Activated naive CD8-positive, alpha-beta T cell treated with anti-CD3 and anti-CD28 coated beads, Interleukin-2, amount 10 ng/mL, durations not matched to agents 7 days and 5 days (primary cell): ENCODE data around the gene HACD2. TPM values are rescaled to one million over a fixed set of nuclear protein-coding genes. Genes with fewer than 3 reads are reported as not detected.

Experiments
- ATAC-seq: fragments of 150-1000 bp; cut with Tn5 transposase; one replicate; pipeline ENCODE4 v1.10.0; 2021; ENCODE audit warnings: low read depth, moderate library complexity
- POLR2A ChIA-PET: fragments of 350-600 bp; sonication (Branson Sonifier 250); formaldehyde crosslinking; loops from one replicate; lab custom pipeline; 2021; ENCODE audit warnings: antibody characterized with exemption; lab: Charles Lee
- DNase-seq: peaks from one replicate; pipeline ENCODE4 v3.0.0; 2021
- H3K27ac Mint-ChIP-seq: one replicate; pipeline ENCODE4 v1.8.0; 2022; ENCODE audit warnings: mild to moderate bottlenecking, mixed read lengths
- H3K27me3 Mint-ChIP-seq: one replicate; pipeline ENCODE4 v1.8.0; 2022; ENCODE audit warnings: mild to moderate bottlenecking, moderate library complexity, mixed read lengths
- H3K36me3 Mint-ChIP-seq: one replicate; pipeline ENCODE4 v1.8.0; 2021; ENCODE audit warnings: mild to moderate bottlenecking, mixed read lengths
- H3K4me1 Mint-ChIP-seq: one replicate; pipeline ENCODE4 v1.8.0; 2021; ENCODE audit warnings: mixed read lengths
- H3K4me3 Mint-ChIP-seq: one replicate; pipeline ENCODE4 v1.8.0; 2022; ENCODE audit warnings: mild to moderate bottlenecking, moderate library complexity, mixed read lengths
- H3K9me3 Mint-ChIP-seq: one replicate; pipeline ENCODE4 v1.8.0; 2021; ENCODE audit warnings: mixed read lengths
- total RNA-seq, 2 experiments: library from RNA; stranded (reverse); gene quantifications; one replicate each; pipeline ENCODE4 v1.2.3, GENCODE V29; 2021

The HACD2 gene
- total RNA-seq, 2 experiments from 2014 or later, result 19.3 to 21.9 TPM

- POLR2A ChIA-PET, result no interaction called here
- Mint-ChIP-seq H3K36me3 (peaks cover 17% of the 10 kb centered on the region), H3K27ac (no peak overlapping the region), H3K9me3 (no peaks in the 10 kb centered on the region), H3K4me1 (peaks cover 8% of the 10 kb centered on the region), H3K4me3 (no peak overlapping the region), H3K27me3 (no peaks in the 10 kb centered on the region)
- no peak for DNase-seq
- no peak for ATAC-seq
These were observed 8.7 kb downstream of the HACD2 start for GRCh38 chr3:123576122-123576521.

- no peak overlapping the region for H3K27ac Mint-ChIP-seq
- POLR2A ChIA-PET, result no interaction called here
- H3K4me3 Mint-ChIP-seq, result no peak overlapping the region
- H3K9me3 Mint-ChIP-seq, result no peaks in the 10 kb centered on the region
- H3K4me1 Mint-ChIP-seq, result peaks cover 6% of the 10 kb centered on the region
- H3K36me3 Mint-ChIP-seq, result peaks cover 13% of the 10 kb centered on the region
- ATAC-seq, result no peak
- H3K27me3 Mint-ChIP-seq, result no peaks in the 10 kb centered on the region
- no peak for DNase-seq
These were observed 12.9 kb downstream of the HACD2 start for GRCh38 chr3:123571973-123572365.

- DNase-seq (no peak), ATAC-seq (no peak)
- Mint-ChIP-seq H3K27me3 (no peaks in the 10 kb centered on the region), H3K9me3 (no peaks in the 10 kb centered on the region), H3K4me1 (peaks cover 3% of the 10 kb centered on the region), H3K27ac (no peak overlapping the region), H3K4me3 (no peak overlapping the region), H3K36me3 (peaks cover 10% of the 10 kb centered on the region)
- POLR2A ChIA-PET, result no interaction called here
These were observed 13.4 kb downstream of the HACD2 start for GRCh38 chr3:123571264-123571972.

GRCh38 chr3:123568875-123569274 is 16.0 kb downstream of the HACD2 start:
- Mint-ChIP-seq H3K9me3 (no peaks in the 10 kb centered on the region), H3K4me1 (no peaks in the 10 kb centered on the region), H3K36me3 (peaks cover 7% of the 10 kb centered on the region), H3K4me3 (no peak overlapping the region), H3K27ac (no peak overlapping the region), H3K27me3 (no peaks in the 10 kb centered on the region)
- DNase-seq (no peak), ATAC-seq (no peak)
- POLR2A ChIA-PET, result interaction anchor here (0.6 kb wide), 1 partner anchor 271 kb away, joined by 3 read pairs; no protein-coding TSS in a partner anchor

GRCh38 chr3:123568034-123568433 is 16.8 kb downstream of the HACD2 start:
- POLR2A ChIA-PET, result no interaction called here

GRCh38 chr3:123564056-123564455 is 20.8 kb downstream of the HACD2 start:
- Mint-ChIP-seq H3K27me3 (no peaks in the 10 kb centered on the region), H3K36me3 (peaks cover 5% of the 10 kb centered on the region), H3K4me3 (no peak overlapping the region), H3K4me1 (peaks cover 1% of the 10 kb centered on the region), H3K27ac (no peak overlapping the region), H3K9me3 (no peaks in the 10 kb centered on the region)
- no peak for ATAC-seq
- POLR2A ChIA-PET, result no interaction called here
- DNase-seq, result no peak

More at GRCh38 chr3:123568034-123568433, 16.8 kb downstream of the HACD2 start:
- no peaks in the 10 kb centered on the region for H3K9me3 Mint-ChIP-seq
- DNase-seq, result no peak
- H3K4me1 Mint-ChIP-seq, result no peaks in the 10 kb centered on the region
- no peaks in the 10 kb centered on the region for H3K27me3 Mint-ChIP-seq
- peaks cover 7% of the 10 kb centered on the region for H3K36me3 Mint-ChIP-seq
- H3K4me3 Mint-ChIP-seq, result no peak overlapping the region
- ATAC-seq, result no peak
- H3K27ac Mint-ChIP-seq, result no peak overlapping the region

GRCh38 chr3:123562547-123562946 is 22.3 kb downstream of the HACD2 start:
- Mint-ChIP-seq H3K27me3 (no peaks in the 10 kb centered on the region), H3K27ac (no peak overlapping the region), H3K36me3 (no peaks in the 10 kb centered on the region), H3K4me1 (peaks cover 1% of the 10 kb centered on the region), H3K9me3 (no peaks in the 10 kb centered on the region), H3K4me3 (no peak overlapping the region)
- DNase-seq, result no peak
- POLR2A ChIA-PET, result no interaction called here
- no peak for ATAC-seq

GRCh38 chr3:123561188-123561587 is 23.7 kb downstream of the HACD2 start:
- H3K4me1 Mint-ChIP-seq, result peaks cover 1% of the 10 kb centered on the region
- no peaks in the 10 kb centered on the region for H3K36me3 Mint-ChIP-seq
- no peak overlapping the region for H3K4me3 Mint-ChIP-seq
- H3K27ac Mint-ChIP-seq, result no peak overlapping the region
- POLR2A ChIA-PET, result no interaction called here
- no peaks in the 10 kb centered on the region for H3K9me3 Mint-ChIP-seq
- ATAC-seq, result no peak
- H3K27me3 Mint-ChIP-seq, result no peaks in the 10 kb centered on the region
- DNase-seq, result no peak

GRCh38 chr3:123559040-123559861 is 25.6 kb downstream of the HACD2 start:
- H3K27me3 Mint-ChIP-seq, result no peaks in the 10 kb centered on the region
- H3K36me3 Mint-ChIP-seq, result peaks cover 7% of the 10 kb centered on the region

GRCh38 chr3:123553536-123553935 is 31.3 kb downstream of the HACD2 start:
- no peak overlapping the region for H3K4me3 Mint-ChIP-seq
- peaks cover 15% of the 10 kb centered on the region for H3K36me3 Mint-ChIP-seq
- H3K9me3 Mint-ChIP-seq, result no peaks in the 10 kb centered on the region
- POLR2A ChIA-PET, result no interaction called here
- no peak overlapping the region for H3K27ac Mint-ChIP-seq
- DNase-seq, result no peak
- no peaks in the 10 kb centered on the region for H3K27me3 Mint-ChIP-seq
- peaks cover 4% of the 10 kb centered on the region for H3K4me1 Mint-ChIP-seq
- no peak for ATAC-seq

More at GRCh38 chr3:123559040-123559861, 25.6 kb downstream of the HACD2 start:
- POLR2A ChIA-PET, result interaction anchor here (0.7 kb wide), 1 partner anchor 645 kb away, joined by 3 read pairs; no protein-coding TSS in a partner anchor
- ATAC-seq, result no peak
- H3K4me1 Mint-ChIP-seq, result peaks cover 1% of the 10 kb centered on the region
- H3K27ac Mint-ChIP-seq, result no peak overlapping the region
- no peak for DNase-seq
- H3K9me3 Mint-ChIP-seq, result no peaks in the 10 kb centered on the region
- no peak overlapping the region for H3K4me3 Mint-ChIP-seq

GRCh38 chr3:123552768-123553167 is 32.1 kb downstream of the HACD2 start:
- DNase-seq (no peak), ATAC-seq (no peak)
- Mint-ChIP-seq H3K27me3 (no peaks in the 10 kb centered on the region), H3K27ac (no peak overlapping the region), H3K4me1 (peaks cover 6% of the 10 kb centered on the region), H3K9me3 (no peaks in the 10 kb centered on the region), H3K4me3 (no peak overlapping the region), H3K36me3 (peaks cover 15% of the 10 kb centered on the region)
- POLR2A ChIA-PET, result no interaction called here

GRCh38 chr3:123552095-123552714 is 32.6 kb downstream of the HACD2 start:
- H3K4me3 Mint-ChIP-seq, result no peak overlapping the region
- no peak overlapping the region for H3K27ac Mint-ChIP-seq
- H3K36me3 Mint-ChIP-seq, result peaks cover 15% of the 10 kb centered on the region
- no peaks in the 10 kb centered on the region for H3K27me3 Mint-ChIP-seq
- no peaks in the 10 kb centered on the region for H3K9me3 Mint-ChIP-seq
- DNase-seq (no peak), ATAC-seq (no peak)
- peaks cover 6% of the 10 kb centered on the region for H3K4me1 Mint-ChIP-seq
- POLR2A ChIA-PET, result no interaction called here

GRCh38 chr3:123547881-123548519 is 36.9 kb downstream of the HACD2 start:
- peaks cover 6% of the 10 kb centered on the region for H3K4me1 Mint-ChIP-seq
- H3K36me3 Mint-ChIP-seq, result peaks cover 6% of the 10 kb centered on the region
- DNase-seq, result no peak
- POLR2A ChIA-PET, result no interaction called here
- no peaks in the 10 kb centered on the region for H3K9me3 Mint-ChIP-seq
- H3K4me3 Mint-ChIP-seq, result no peak overlapping the region
- no peaks in the 10 kb centered on the region for H3K27me3 Mint-ChIP-seq
- no peak for ATAC-seq
- no peak overlapping the region for H3K27ac Mint-ChIP-seq
